H9 (cell line): ENCODE results near the gene PACS1. TPM values are rescaled to one million over a fixed set of nuclear protein-coding genes. Genes with fewer than 3 reads are reported as not detected.

Source experiments
- DNase-seq: peaks from one replicate; pipeline ENCODE4 v3.0.0-alpha.2; 2017
- H2AFZ ChIP-seq: one replicate; pipeline ENCODE4 v1.6.1; 2013; ENCODE audit warnings: mild to moderate bottlenecking, low read length, control low read depth, moderate library complexity
- H2AK5ac ChIP-seq: 2 replicates; pipeline ENCODE4 v1.6.1; 2013; ENCODE audit warnings: low read length, control low read depth, mixed read lengths; ENCODE audit not compliant: insufficient read length
- H2BK120ac ChIP-seq: one replicate; pipeline ENCODE4 v1.6.1; 2013; ENCODE audit warnings: low read depth, mild to moderate bottlenecking, low read length, control low read depth, inconsistent platforms; ENCODE audit not compliant: poor library complexity, severe bottlenecking
- H2BK12ac ChIP-seq: 2 replicates; pipeline ENCODE4 v1.6.1; 2013; ENCODE audit warnings: low read length, control low read depth, mixed read lengths, low read depth; ENCODE audit not compliant: insufficient read length
- H2BK15ac ChIP-seq: 2 replicates; pipeline ENCODE4 v1.6.1; 2013; ENCODE audit warnings: low read depth, low read length, control low read depth
- H2BK20ac ChIP-seq: one replicate; pipeline ENCODE4 v1.6.1; 2013; ENCODE audit warnings: low read depth, mild to moderate bottlenecking, low read length, control low read depth, inconsistent platforms; ENCODE audit not compliant: poor library complexity, severe bottlenecking
- H2BK5ac ChIP-seq: 2 replicates; pipeline ENCODE4 v1.6.1; 2013; ENCODE audit warnings: low read length, control low read depth, mixed read lengths; ENCODE audit not compliant: insufficient read length
- H3K14ac ChIP-seq: 2 replicates; pipeline ENCODE4 v1.6.1; 2013; ENCODE audit warnings: low read length, control low read depth; ENCODE audit not compliant: insufficient read depth
- H3K18ac ChIP-seq: 2 replicates; pipeline ENCODE4 v1.6.1; 2013; ENCODE audit warnings: low read depth, mild to moderate bottlenecking, mixed read lengths, low read length, control low read depth; ENCODE audit not compliant: insufficient read length
- H3K23ac ChIP-seq: 2 replicates; pipeline ENCODE4 v1.6.1; 2013; ENCODE audit warnings: low read length, control low read depth, mixed read lengths, low read depth; ENCODE audit not compliant: insufficient read length
- H3K23me2 ChIP-seq: 2 replicates; pipeline ENCODE4 v1.6.1; 2013; ENCODE audit warnings: low read depth, mild to moderate bottlenecking, mixed read lengths, low read length, control low read depth; ENCODE audit not compliant: insufficient read length, poor library complexity, severe bottlenecking
- H3K27ac ChIP-seq: 2 replicates; pipeline ENCODE4 v1.5.1; 2013; ENCODE audit warnings: low read length, control low read depth, mixed read lengths, low read depth; ENCODE audit not compliant: insufficient read length
- H3K27me3 ChIP-seq: 2 replicates; pipeline ENCODE4 v1.6.1; 2013; ENCODE audit warnings: low read length, control low read depth, inconsistent platforms; ENCODE audit not compliant: insufficient read depth
- H3K4ac ChIP-seq: 2 replicates; pipeline ENCODE4 v1.6.1; 2013; ENCODE audit warnings: low read depth, mild to moderate bottlenecking, control low read depth, inconsistent platforms, low read length, moderate library complexity
- H3K4me1 ChIP-seq: 2 replicates; pipeline ENCODE4 v1.6.1; 2013; ENCODE audit warnings: low read length, control low read depth, inconsistent platforms; ENCODE audit not compliant: insufficient read depth
- H3K4me2 ChIP-seq: 2 replicates; pipeline ENCODE4 v1.6.1; 2013; ENCODE audit warnings: low read length, control low read depth, mixed read lengths; ENCODE audit not compliant: insufficient read length, insufficient read depth
- H3K56ac ChIP-seq: 2 replicates; pipeline ENCODE4 v1.6.1; 2013; ENCODE audit warnings: low read depth, mild to moderate bottlenecking, mixed read lengths, low read length, control low read depth; ENCODE audit not compliant: insufficient read length
- H3K79me1 ChIP-seq: 2 replicates; pipeline ENCODE4 v1.6.1; 2013; ENCODE audit warnings: low read depth, mild to moderate bottlenecking, moderate library complexity, low read length, control low read depth, inconsistent platforms; ENCODE audit not compliant: insufficient read depth, poor library complexity, severe bottlenecking
- H3K79me2 ChIP-seq: 2 replicates; pipeline ENCODE4 v1.6.1; 2013; ENCODE audit warnings: low read length, control low read depth, inconsistent platforms; ENCODE audit not compliant: insufficient read depth
- H3K9ac ChIP-seq: 2 replicates; pipeline ENCODE4 v1.6.1; 2013; ENCODE audit warnings: low read length, control low read depth, mixed read lengths; ENCODE audit not compliant: insufficient read length; ENCODE audit errors: extremely low read depth
- H3K9me3 ChIP-seq: one replicate; pipeline ENCODE4 v1.6.1; 2013; ENCODE audit warnings: low read depth, low read length, inconsistent platforms; ENCODE audit not compliant: control insufficient read depth
- H3T11ph ChIP-seq: one replicate; pipeline ENCODE4 v1.6.1; 2013; ENCODE audit warnings: mild to moderate bottlenecking, low read length, control low read depth, inconsistent platforms
- H4K20me1 ChIP-seq: one replicate; pipeline ENCODE4 v1.6.1; 2013; ENCODE audit not compliant: control insufficient read depth, insufficient read length, insufficient read depth
- H4K5ac ChIP-seq: 2 replicates; pipeline ENCODE4 v1.6.1; 2013; ENCODE audit warnings: low read depth, mild to moderate bottlenecking, mixed read lengths, low read length, control low read depth; ENCODE audit not compliant: insufficient read length
- H4K8ac ChIP-seq: replicated peaks from 2 replicates; pipeline ENCODE4 v1.6.1; 2013; ENCODE audit warnings: low read length, control low read depth, mixed read lengths, low read depth; ENCODE audit not compliant: insufficient read length
- H4K91ac ChIP-seq: 2 replicates; pipeline ENCODE4 v1.6.1; 2013; ENCODE audit warnings: low read depth, mild to moderate bottlenecking, moderate library complexity, mixed read lengths, low read length, control low read depth; ENCODE audit not compliant: insufficient read length
- H3K27ac Mint-ChIP-seq, 3 experiments: 2 replicates in 2 of 3; 3 replicates in 1 of 3; pipeline ENCODE4 v1.8.0; 2020 to 2021; ENCODE audit warnings: mixed read lengths in 3 of 3, mild to moderate bottlenecking in 1 of 3, moderate library complexity in 1 of 3
- H3K27me3 Mint-ChIP-seq: 2 replicates; pipeline ENCODE4 v1.8.0; 2021; ENCODE audit warnings: low read depth, mild to moderate bottlenecking, moderate library complexity, mixed read lengths
- H3K36me3 Mint-ChIP-seq, 3 experiments: 2 replicates in 2 of 3; 3 replicates in 1 of 3; pipeline ENCODE4 v1.8.0; 2020 to 2021; ENCODE audit warnings: low read depth in 3 of 3, mixed read lengths in 3 of 3; ENCODE audit not compliant: insufficient read depth in 1 of 3
- H3K4me1 Mint-ChIP-seq, 2 experiments: 2 replicates each; pipeline ENCODE4 v1.8.0; 2020; ENCODE audit warnings: mixed read lengths in 2 of 2
- H3K4me3 Mint-ChIP-seq, 2 experiments: 2 replicates in 1 of 2; 3 replicates in 1 of 2; pipeline ENCODE4 v1.8.0; 2020 to 2021; ENCODE audit warnings: mild to moderate bottlenecking in 2 of 2, mixed read lengths in 2 of 2, moderate library complexity in 1 of 2
- H3K9me3 Mint-ChIP-seq, 2 experiments: 2 replicates in 1 of 2; 3 replicates in 1 of 2; pipeline ENCODE4 v1.8.0; 2020; ENCODE audit warnings: mild to moderate bottlenecking in 2 of 2, mixed read lengths in 2 of 2, moderate library complexity in 1 of 2
- total RNA-seq: library from RNA; stranded (reverse); gene quantifications from 2 replicates; pipeline ENCODE4 v1.2.1, GENCODE V29; 2021
- TF ChIP-seq, protein P1 (sequence below): fragments of 200-600 bp; sonication (generic); conservative IDR thresholded peaks from 3 replicates; pipeline ENCODE4 v1.8.0; 2021; ENCODE audit warnings: antibody characterized with exemption, mild to moderate bottlenecking

PACS1 gene
- total RNA-seq, 1 experiment from 2014 or later = 35.5 TPM

DNA sequence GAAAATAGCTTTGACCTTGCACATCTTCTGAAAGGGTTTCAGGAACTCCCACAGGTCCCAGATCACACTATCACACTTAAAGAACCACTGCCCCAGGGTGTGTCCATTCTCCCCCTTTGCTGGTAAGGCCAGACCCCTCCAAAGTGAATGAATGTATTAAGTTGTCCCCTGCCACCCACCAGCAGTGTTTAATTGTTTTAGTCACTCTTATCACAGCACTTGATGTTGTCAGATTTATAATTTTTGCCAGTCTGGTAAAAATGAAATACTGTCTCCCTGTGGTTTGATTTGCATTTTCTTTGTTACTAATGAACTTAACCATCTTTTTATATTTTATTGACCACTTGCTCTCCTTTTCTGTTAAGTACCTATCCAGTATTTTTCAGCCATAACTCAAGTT, 108.8 kb downstream of the PACS1 start:
- peaks cover 0 to 2% of the 10 kb centered on the region in 2 experiments; a peak in 1 of 4 replicates for H3K4me1 Mint-ChIP-seq
- Histone ChIP-seq H3K23me2 (no peaks in the 10 kb centered on the region), H3K9ac (no peak overlapping the region), H4K8ac (no peak overlapping the region), H3K56ac (no peak overlapping the region), H3K14ac (no peak overlapping the region), H3K27ac (no peak overlapping the region), H3K18ac (no peak overlapping the region), H3K4me2 (no peak overlapping the region), H4K20me1 (no peaks in the 10 kb centered on the region), H2BK12ac (no peak overlapping the region), H3K23ac (no peak overlapping the region), H4K91ac (no peak overlapping the region), H2BK5ac (no peak overlapping the region), H2AFZ (no peak overlapping the region), H3K9me3 (no peaks in the 10 kb centered on the region), H2AK5ac (no peak overlapping the region), H2BK120ac (no peak overlapping the region), H3K79me2 (no peaks in the 10 kb centered on the region), H3K27me3 (no peaks in the 10 kb centered on the region), H3T11ph (no peak overlapping the region), H2BK15ac (no peak overlapping the region), H3K79me1 (no peaks in the 10 kb centered on the region), H2BK20ac (no peak overlapping the region), H3K4ac (no peak overlapping the region), H4K5ac (no peak overlapping the region), H3K4me1 (no peaks in the 10 kb centered on the region)
- TF ChIP-seq, protein P1, sequence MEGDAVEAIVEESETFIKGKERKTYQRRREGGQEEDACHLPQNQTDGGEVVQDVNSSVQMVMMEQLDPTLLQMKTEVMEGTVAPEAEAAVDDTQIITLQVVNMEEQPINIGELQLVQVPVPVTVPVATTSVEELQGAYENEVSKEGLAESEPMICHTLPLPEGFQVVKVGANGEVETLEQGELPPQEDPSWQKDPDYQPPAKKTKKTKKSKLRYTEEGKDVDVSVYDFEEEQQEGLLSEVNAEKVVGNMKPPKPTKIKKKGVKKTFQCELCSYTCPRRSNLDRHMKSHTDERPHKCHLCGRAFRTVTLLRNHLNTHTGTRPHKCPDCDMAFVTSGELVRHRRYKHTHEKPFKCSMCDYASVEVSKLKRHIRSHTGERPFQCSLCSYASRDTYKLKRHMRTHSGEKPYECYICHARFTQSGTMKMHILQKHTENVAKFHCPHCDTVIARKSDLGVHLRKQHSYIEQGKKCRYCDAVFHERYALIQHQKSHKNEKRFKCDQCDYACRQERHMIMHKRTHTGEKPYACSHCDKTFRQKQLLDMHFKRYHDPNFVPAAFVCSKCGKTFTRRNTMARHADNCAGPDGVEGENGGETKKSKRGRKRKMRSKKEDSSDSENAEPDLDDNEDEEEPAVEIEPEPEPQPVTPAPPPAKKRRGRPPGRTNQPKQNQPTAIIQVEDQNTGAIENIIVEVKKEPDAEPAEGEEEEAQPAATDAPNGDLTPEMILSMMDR = no peak
- no peak for DNase-seq
- H3K27ac Mint-ChIP-seq = no peak overlapping the region
- H3K9me3 Mint-ChIP-seq = no peaks in the 10 kb centered on the region
- H3K4me3 Mint-ChIP-seq = no peak overlapping the region
- no peaks in the 10 kb centered on the region; the same call in 1 of the 2 replicates for H3K27me3 Mint-ChIP-seq
- H3K36me3 Mint-ChIP-seq = no peaks in the 10 kb centered on the region
